WTC11 (cell line): ENCODE results near the gene SLC37A1. TPM values are rescaled to one million over a fixed set of nuclear protein-coding genes. Genes with fewer than 3 reads are reported as not detected.

Experiments
- ATAC-seq: fragments of 200-7000 bp; cut with Tn5 transposase; 2 replicates; pipeline ENCODE4 v1.10.0; 2021; ENCODE audit warnings: mild to moderate bottlenecking, moderate library complexity
- CTCF ChIA-PET: fragments of 300-600 bp; sonication (Branson Sonifier 250); formaldehyde crosslinking; loops from one replicate; lab custom pipeline; 2021; ENCODE audit warnings: antibody characterized with exemption; lab: Charles Lee
- POLR2A ChIA-PET: fragments of 350-600 bp; sonication (Branson Sonifier 250); formaldehyde crosslinking; loops from one replicate; lab custom pipeline; 2021; ENCODE audit warnings: antibody characterized with exemption; lab: Charles Lee
- DNase-seq: peaks from one replicate; pipeline ENCODE4 v3.0.0; 2021; ENCODE audit warnings: low spot score
- H3K27ac Mint-ChIP-seq: 2 replicates; pipeline ENCODE4 v1.8.0; 2021; ENCODE audit warnings: mixed read lengths
- H3K27me3 Mint-ChIP-seq: 2 replicates; pipeline ENCODE4 v1.8.0; 2021; ENCODE audit warnings: low read depth, mild to moderate bottlenecking, moderate library complexity, mixed read lengths
- H3K36me3 Mint-ChIP-seq: 2 replicates; pipeline ENCODE4 v1.8.0; 2021; ENCODE audit warnings: mixed read lengths
- H3K4me1 Mint-ChIP-seq: 2 replicates; pipeline ENCODE4 v1.8.0; 2022; ENCODE audit warnings: mixed read lengths
- H3K4me3 Mint-ChIP-seq: 2 replicates; pipeline ENCODE4 v1.8.0; 2021; ENCODE audit warnings: mild to moderate bottlenecking, moderate library complexity, mixed read lengths
- H3K9me3 Mint-ChIP-seq: 2 replicates; pipeline ENCODE4 v1.8.0; 2021; ENCODE audit warnings: mixed read lengths
- ARID4B ChIP-seq: sonication (generic); formaldehyde crosslinking; IDR thresholded peaks from 2 replicates; pipeline ENCODE4 v1.8.0; 2023; ENCODE audit warnings: missing genetic modification reagents, mild to moderate bottlenecking, borderline replicate concordance
- ATF6 ChIP-seq: sonication (generic); formaldehyde crosslinking; IDR thresholded peaks from 2 replicates; pipeline ENCODE4 v1.8.1; 2023; ENCODE audit warnings: mild to moderate bottlenecking, missing genetic modification reagents
- CBFB ChIP-seq: sonication (generic); formaldehyde crosslinking; IDR thresholded peaks from 2 replicates; pipeline ENCODE4 v1.8.1; 2022; ENCODE audit warnings: mild to moderate bottlenecking, low read depth, missing genetic modification reagents
- EMX1 ChIP-seq: fragments of 250-450 bp; sonication (Bioruptor Pico); IDR thresholded peaks from 2 replicates; pipeline ENCODE4 v1.8.0; 2021; ENCODE audit warnings: mild to moderate bottlenecking
- ESRRA ChIP-seq: sonication (generic); formaldehyde crosslinking; IDR thresholded peaks from 2 replicates; pipeline ENCODE4 v1.8.1; 2022; ENCODE audit warnings: mild to moderate bottlenecking, missing genetic modification reagents, borderline replicate concordance
- ZNF423 ChIP-seq: fragments of 250-450 bp; sonication (Bioruptor Pico); IDR thresholded peaks from 2 replicates; pipeline ENCODE4 v2.1.2; 2022; ENCODE audit warnings: mild to moderate bottlenecking, moderate library complexity
- ZNF512 ChIP-seq: sonication (generic); formaldehyde crosslinking; IDR thresholded peaks from 2 replicates; pipeline ENCODE4 v1.8.1; 2022; ENCODE audit warnings: missing genetic modification reagents, borderline replicate concordance
- total RNA-seq: library from RNA; stranded (reverse); gene quantifications from 3 replicates; pipeline ENCODE4 v1.2.3, GENCODE V29; 2021
- TF ChIP-seq, protein P1 (sequence below): sonication (generic); formaldehyde crosslinking; IDR thresholded peaks from 2 replicates; pipeline ENCODE4 v1.8.0; 2022; ENCODE audit warnings: mild to moderate bottlenecking, missing genetic modification reagents
- TF ChIP-seq, protein P2 (sequence below): sonication (generic); formaldehyde crosslinking; IDR thresholded peaks from 2 replicates; pipeline ENCODE4 v1.8.0; 2022; ENCODE audit warnings: mild to moderate bottlenecking, missing genetic modification reagents
- TF ChIP-seq, protein P3 (sequence below): fragments of 250-450 bp; sonication (Bioruptor Pico); IDR thresholded peaks from 2 replicates; pipeline ENCODE4 v1.9.0; 2021; ENCODE audit warnings: mild to moderate bottlenecking

The SLC37A1 gene
- total RNA-seq, 1 experiment from 2014 or later = 22.7 TPM

DNA sequence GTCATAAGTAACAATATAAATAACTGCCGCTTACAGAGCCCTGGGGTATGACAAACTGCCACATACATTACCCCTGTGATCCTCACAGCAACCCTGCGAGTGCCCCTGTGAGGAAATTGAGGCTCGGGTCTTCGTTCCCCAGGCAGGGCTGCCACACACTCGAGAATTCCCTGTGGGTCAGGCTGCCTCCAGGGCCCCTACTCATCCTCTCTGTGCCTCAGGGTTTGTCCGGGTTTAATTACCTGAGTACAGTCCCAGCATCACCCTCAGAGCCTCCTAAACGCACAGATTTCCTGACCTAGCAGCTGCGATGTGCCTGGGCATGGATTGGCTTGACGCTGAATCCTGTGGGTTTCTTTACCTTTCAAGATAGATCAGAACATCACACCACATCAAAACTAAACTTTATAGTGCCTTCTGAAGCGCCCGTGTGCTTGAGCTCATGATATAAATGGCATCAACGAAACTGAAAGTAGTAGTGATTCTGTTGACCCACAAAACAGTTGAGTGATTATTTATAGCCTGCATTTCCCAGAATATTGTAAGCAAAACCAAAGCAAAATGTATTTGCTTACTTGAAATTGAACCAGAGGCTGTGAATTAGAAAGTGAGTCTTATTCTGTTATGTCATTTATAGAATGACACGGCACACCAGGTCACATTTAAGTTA is 14.0 kb downstream of the SLC37A1 start (continued):
- no peak for TF ChIP-seq ATF6 (CRISPR knock-in tag)

GRCh38 chr21:42530167-42530518 is 16.5 kb downstream of the SLC37A1 start:
- DNase-seq (no peak), ATAC-seq (no peak)
- Mint-ChIP-seq H3K4me1 (peaks cover 30% of the 10 kb centered on the region), H3K9me3 (no peaks in the 10 kb centered on the region), H3K4me3 (no peak overlapping the region), H3K27ac (peak overlapping the region; percentile 55; the same call in 1 of the 2 replicates), H3K27me3 (no peaks in the 10 kb centered on the region), H3K36me3 (peaks cover 14% of the 10 kb centered on the region; the same call in 1 of the 2 replicates)
- POLR2A ChIA-PET = no interaction called here
- TF ChIP-seq ESRRA (CRISPR knock-in tag) (no peak), EMX1 (CRISPR knock-in tag) (no peak), CBFB (no peak)
- TF ChIP-seq, protein P1, sequence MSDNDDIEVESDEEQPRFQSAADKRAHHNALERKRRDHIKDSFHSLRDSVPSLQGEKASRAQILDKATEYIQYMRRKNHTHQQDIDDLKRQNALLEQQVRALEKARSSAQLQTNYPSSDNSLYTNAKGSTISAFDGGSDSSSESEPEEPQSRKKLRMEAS (CRISPR knock-in tag) = no peak
- CTCF ChIA-PET = no interaction called here

GRCh38 chr21:42531771-42532170 is 18.1 kb downstream of the SLC37A1 start:
- DNase-seq (no peak), ATAC-seq (no peak)
- Mint-ChIP-seq H3K27ac (peak overlapping the region; percentile 44; the same call in 1 of the 2 replicates), H3K27me3 (no peaks in the 10 kb centered on the region), H3K4me3 (no peak overlapping the region), H3K9me3 (no peaks in the 10 kb centered on the region), H3K4me1 (peaks cover 17% of the 10 kb centered on the region), H3K36me3 (peaks cover 11% of the 10 kb centered on the region; the same call in 1 of the 2 replicates)
- CTCF ChIA-PET = interaction anchor here (1.1 to 1.2 kb wide), 2 partner anchors 9 to 61 kb away, joined by 4 read pairs; no protein-coding TSS in a partner anchor
- TF ChIP-seq ZNF512 (CRISPR knock-in tag) (no peak), ESRRA (CRISPR knock-in tag) (no peak), ARID4B (CRISPR knock-in tag) (no peak), ZNF423 (CRISPR knock-in tag) (no peak)
- TF ChIP-seq, protein P2, sequence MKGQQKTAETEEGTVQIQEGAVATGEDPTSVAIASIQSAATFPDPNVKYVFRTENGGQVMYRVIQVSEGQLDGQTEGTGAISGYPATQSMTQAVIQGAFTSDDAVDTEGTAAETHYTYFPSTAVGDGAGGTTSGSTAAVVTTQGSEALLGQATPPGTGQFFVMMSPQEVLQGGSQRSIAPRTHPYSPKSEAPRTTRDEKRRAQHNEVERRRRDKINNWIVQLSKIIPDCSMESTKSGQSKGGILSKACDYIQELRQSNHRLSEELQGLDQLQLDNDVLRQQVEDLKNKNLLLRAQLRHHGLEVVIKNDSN (CRISPR knock-in tag) = no peak
- TF ChIP-seq, protein P3, sequence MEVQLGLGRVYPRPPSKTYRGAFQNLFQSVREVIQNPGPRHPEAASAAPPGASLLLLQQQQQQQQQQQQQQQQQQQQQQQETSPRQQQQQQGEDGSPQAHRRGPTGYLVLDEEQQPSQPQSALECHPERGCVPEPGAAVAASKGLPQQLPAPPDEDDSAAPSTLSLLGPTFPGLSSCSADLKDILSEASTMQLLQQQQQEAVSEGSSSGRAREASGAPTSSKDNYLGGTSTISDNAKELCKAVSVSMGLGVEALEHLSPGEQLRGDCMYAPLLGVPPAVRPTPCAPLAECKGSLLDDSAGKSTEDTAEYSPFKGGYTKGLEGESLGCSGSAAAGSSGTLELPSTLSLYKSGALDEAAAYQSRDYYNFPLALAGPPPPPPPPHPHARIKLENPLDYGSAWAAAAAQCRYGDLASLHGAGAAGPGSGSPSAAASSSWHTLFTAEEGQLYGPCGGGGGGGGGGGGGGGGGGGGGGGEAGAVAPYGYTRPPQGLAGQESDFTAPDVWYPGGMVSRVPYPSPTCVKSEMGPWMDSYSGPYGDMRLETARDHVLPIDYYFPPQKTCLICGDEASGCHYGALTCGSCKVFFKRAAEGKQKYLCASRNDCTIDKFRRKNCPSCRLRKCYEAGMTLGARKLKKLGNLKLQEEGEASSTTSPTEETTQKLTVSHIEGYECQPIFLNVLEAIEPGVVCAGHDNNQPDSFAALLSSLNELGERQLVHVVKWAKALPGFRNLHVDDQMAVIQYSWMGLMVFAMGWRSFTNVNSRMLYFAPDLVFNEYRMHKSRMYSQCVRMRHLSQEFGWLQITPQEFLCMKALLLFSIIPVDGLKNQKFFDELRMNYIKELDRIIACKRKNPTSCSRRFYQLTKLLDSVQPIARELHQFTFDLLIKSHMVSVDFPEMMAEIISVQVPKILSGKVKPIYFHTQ (CRISPR knock-in tag) = no peak
- TF ChIP-seq, protein P1 (CRISPR knock-in tag) = no peak
- POLR2A ChIA-PET = no interaction called here
